DMS79 treated with DMSO at 0.1 percent for 48 hours (cell line): ENCODE results near the gene SLC22A2.
"Not testable (repeated sequence)": the region's sequence is repeated elsewhere in the genome, so short reads cannot be mapped to it uniquely, and the experiment has no call there.

Experiments used
- DNase-seq: peaks from one replicate; lab custom pipeline; 2025; lab: John Stamatoyannopoulos, UW

The SLC22A2 gene

GRCh38 chr6:160258346-160259142 lies at the start of gene SLC22A2:
SLC22A2 (minus strand) TSS chr6:160258821; CDS start chr6:160258757, 64 bp downstream.
- DNase-seq: no peak

- DNase-seq: no peak
Measured at GRCh38 chr6:160305926-160306713, 47.5 kb upstream of the SLC22A2 start.

- no peak for DNase-seq
Measured at GRCh38 chr6:160303806-160304205, 45.2 kb upstream of the SLC22A2 start.

GRCh38 chr6:160302431-160303082 lies 43.9 kb upstream of the SLC22A2 start:
- not testable (repeated sequence) for DNase-seq

- no peak for DNase-seq
Measured at GRCh38 chr6:160301339-160301738, 42.7 kb upstream of the SLC22A2 start.

- DNase-seq: no peak
Measured at GRCh38 chr6:160300076-160300695, 41.6 kb upstream of the SLC22A2 start.

GRCh38 chr6:160299559-160299958 lies 40.9 kb upstream of the SLC22A2 start:
- DNase-seq: no peak

- DNase-seq: no peak
Measured at GRCh38 chr6:160298121-160298520, 39.5 kb upstream of the SLC22A2 start.

GRCh38 chr6:160297310-160297709 lies 38.7 kb upstream of the SLC22A2 start:
- no peak for DNase-seq

GRCh38 chr6:160293844-160294243 lies 35.2 kb upstream of the SLC22A2 start:
- DNase-seq: no peak

- no peak for DNase-seq
Measured at GRCh38 chr6:160285541-160286105, 27.0 kb upstream of the SLC22A2 start.

GRCh38 chr6:160284575-160284974 lies 26.0 kb upstream of the SLC22A2 start:
- no peak for DNase-seq

GRCh38 chr6:160282444-160282843 lies 23.8 kb upstream of the SLC22A2 start:
- DNase-seq: no peak

GRCh38 chr6:160279850-160280249 lies 21.2 kb upstream of the SLC22A2 start:
- no peak for DNase-seq

GRCh38 chr6:160278786-160279310 lies 20.2 kb upstream of the SLC22A2 start:
- no peak for DNase-seq

GRCh38 chr6:160278311-160278710 lies 19.7 kb upstream of the SLC22A2 start:
- DNase-seq: no peak

GRCh38 chr6:160277546-160277945 lies 18.9 kb upstream of the SLC22A2 start:
- no peak for DNase-seq

GRCh38 chr6:160277144-160277543 lies 18.5 kb upstream of the SLC22A2 start:
- DNase-seq: no peak

GRCh38 chr6:160276126-160276525 lies 17.5 kb upstream of the SLC22A2 start:
- DNase-seq: no peak

- no peak for DNase-seq
Measured at GRCh38 chr6:160275511-160276003, 16.9 kb upstream of the SLC22A2 start.

- no peak for DNase-seq
Measured at GRCh38 chr6:160274871-160275510, 16.4 kb upstream of the SLC22A2 start.
